Hepatic stellate cell (primary cell): Measurements from ENCODE around the gene RPP14.
"Not testable (repeated sequence)": the region's sequence is repeated elsewhere in the genome, so short reads cannot be mapped to it uniquely, and the experiment has no call there.

Source experiments
- DNase-seq: peaks from one replicate; pipeline ENCODE4 v3.0.0; 2011; ENCODE audit warnings: low spot score

RPP14 gene

GRCh38 chr3:58331593-58332152 lies 25.6 kb downstream of the RPP14 start:
- no peak for DNase-seq

- peak; percentile 72 for DNase-seq
Observed at GRCh38 chr3:58332575-58333188, 26.6 kb downstream of the RPP14 start, which contains the start of gene PXK. Gene PXK, plus strand, starts transcription at chr3:58332892. Its CDS starts 97 bp downstream, at chr3:58332989.

- DNase-seq: peak; percentile 31
Observed at GRCh38 chr3:58333206-58334012, 27.4 kb downstream of the RPP14 start.

- no peak for DNase-seq
Observed at GRCh38 chr3:58334013-58334321, 27.9 kb downstream of the RPP14 start.

GRCh38 chr3:58334506-58334884 lies 28.4 kb downstream of the RPP14 start:
- no peak for DNase-seq

- no peak for DNase-seq
Observed at GRCh38 chr3:58335652-58335947, 29.6 kb downstream of the RPP14 start.

GRCh38 chr3:58336135-58336882 lies 30.3 kb downstream of the RPP14 start:
- DNase-seq: peak; percentile 57

- DNase-seq: no peak
Observed at GRCh38 chr3:58337190-58337589, 31.1 kb downstream of the RPP14 start.

GRCh38 chr3:58339146-58339545 lies 33.1 kb downstream of the RPP14 start:
- DNase-seq: not testable (repeated sequence)

GRCh38 chr3:58340594-58341244 lies 34.7 kb downstream of the RPP14 start:
- DNase-seq: no peak

GRCh38 chr3:58341376-58341775 lies 35.3 kb downstream of the RPP14 start:
- DNase-seq: no peak

GRCh38 chr3:58342676-58343075 lies 36.6 kb downstream of the RPP14 start:
- no peak for DNase-seq

GRCh38 chr3:58345457-58345856 lies 39.4 kb downstream of the RPP14 start:
- no peak for DNase-seq

- no peak for DNase-seq
Observed at GRCh38 chr3:58346368-58346767, 40.3 kb downstream of the RPP14 start.

GRCh38 chr3:58347984-58348383 lies 41.9 kb downstream of the RPP14 start:
- no peak for DNase-seq

GRCh38 chr3:58349792-58350626 lies 44.0 kb downstream of the RPP14 start:
- no peak for DNase-seq

- no peak for DNase-seq
Observed at GRCh38 chr3:58350627-58351013, 44.6 kb downstream of the RPP14 start.

GRCh38 chr3:58351920-58352319 lies 45.9 kb downstream of the RPP14 start:
- DNase-seq: no peak

GRCh38 chr3:58352626-58353025 lies 46.6 kb downstream of the RPP14 start:
- no peak for DNase-seq

- DNase-seq: no peak
Observed at GRCh38 chr3:58353722-58354553, 47.9 kb downstream of the RPP14 start.

GRCh38 chr3:58355179-58355578 lies 49.1 kb downstream of the RPP14 start:
- DNase-seq: no peak
